CD14-positive monocyte (primary cell): ENCODE data around the gene PRAC1. TPM values are rescaled to one million over a fixed set of nuclear protein-coding genes. Genes with fewer than 3 reads are reported as not detected.

ENCODE experiments used
- DNase-seq, 3 donors: peaks; one replicate each; pipeline ENCODE4 v3.0.0-alpha.2; 2011 to 2022
- H2AFZ ChIP-seq: 2 replicates; pipeline ENCODE4 v1.6.0; 2012; ENCODE audit warnings: mild to moderate bottlenecking, low read depth, low read length, inconsistent platforms; ENCODE audit not compliant: insufficient read depth, poor library complexity, severe bottlenecking
- H3K27ac ChIP-seq, 2 donors: 1 replicate in 1 of 2; 2 replicates in 1 of 2; pipeline ENCODE4 v1.5.1; 2012 to 2013; ENCODE audit warnings: low read length in 2 of 2, control low read depth in 1 of 2, inconsistent platforms in 1 of 2, low read depth in 1 of 2, mild to moderate bottlenecking in 1 of 2
- H3K27me3 ChIP-seq, 2 donors: one replicate each; pipeline versions ENCODE4 v1.6.0 to v1.6.1; 2011 to 2013; ENCODE audit warnings: low read length in 2 of 2; ENCODE audit not compliant: control insufficient read depth in 2 of 2, insufficient read depth in 2 of 2
- H3K36me3 ChIP-seq, 2 donors: replicated peaks in 1 of 2; 1 replicate in 1 of 2; 2 replicates in 1 of 2; pipeline versions ENCODE4 v1.5.1 to v1.6.1; 2012 to 2013; ENCODE audit warnings: low read length in 2 of 2, control low read depth in 1 of 2, inconsistent platforms in 1 of 2, mild to moderate bottlenecking in 1 of 2; ENCODE audit not compliant: insufficient read depth in 2 of 2, control insufficient read depth in 1 of 2
- H3K4me1 ChIP-seq, 2 donors: 1 replicate in 1 of 2; 2 replicates in 1 of 2; pipeline versions ENCODE4 v1.5.1 to v1.6.1; 2012 to 2013; ENCODE audit warnings: low read length in 2 of 2, control low read depth in 1 of 2, inconsistent platforms in 1 of 2, mild to moderate bottlenecking in 1 of 2, moderate library complexity in 1 of 2; ENCODE audit not compliant: insufficient read depth in 2 of 2, control insufficient read depth in 1 of 2
- H3K4me2 ChIP-seq: replicated peaks from 2 replicates; pipeline ENCODE3; 2012; ENCODE audit warnings: low read length, moderate library complexity, mild to moderate bottlenecking; ENCODE audit not compliant: poor library complexity, severe bottlenecking; ENCODE audit errors: extremely low read depth
- H3K4me3 ChIP-seq, 3 experiments: fragments of 200-600 bp in 1 of 3; sonication (generic) in 1 of 3; replicated peaks in 1 of 3; 1 replicate in 2 of 3; 2 replicates in 1 of 3; pipeline ENCODE4 v1.5.1; 2011 to 2013; ENCODE audit warnings: low read length in 3 of 3, mild to moderate bottlenecking in 3 of 3, control low read depth in 2 of 3, low read depth in 2 of 3, inconsistent platforms in 1 of 3, moderate library complexity in 1 of 3
- H3K79me2 ChIP-seq: 2 replicates; pipeline ENCODE4 v1.6.0; 2012; ENCODE audit warnings: mild to moderate bottlenecking, control low read depth, inconsistent platforms, low read length, moderate library complexity; ENCODE audit not compliant: insufficient read depth
- H3K9ac ChIP-seq: 2 replicates; pipeline ENCODE4 v1.6.0; 2017; ENCODE audit warnings: low read length, mild to moderate bottlenecking; ENCODE audit not compliant: insufficient read depth, poor library complexity, severe bottlenecking
- H3K9me3 ChIP-seq, 2 donors: replicated peaks in 1 of 2; 1 replicate in 1 of 2; 2 replicates in 1 of 2; pipeline versions ENCODE4 v1.5.1 to v1.6.1; 2012 to 2013; ENCODE audit warnings: low read length in 2 of 2, control low read depth in 1 of 2; ENCODE audit not compliant: control insufficient read depth in 1 of 2, insufficient read depth in 1 of 2
- H4K20me1 ChIP-seq: 2 replicates; pipeline ENCODE4 v1.6.0; 2012; ENCODE audit warnings: mild to moderate bottlenecking, low read length, control low read depth, moderate library complexity; ENCODE audit not compliant: insufficient read depth
- H3K27ac Mint-ChIP-seq, 7 donors: one replicate each; pipeline ENCODE4 v1.8.0; 2020; ENCODE audit warnings: mild to moderate bottlenecking in 7 of 7, mixed read lengths in 7 of 7, moderate library complexity in 6 of 7, inconsistent platforms in 2 of 7
- H3K27me3 Mint-ChIP-seq, 3 donors: one replicate each; pipeline ENCODE4 v1.8.0; 2021 to 2022; ENCODE audit warnings: low read depth in 3 of 3, mild to moderate bottlenecking in 3 of 3, mixed read lengths in 3 of 3, moderate library complexity in 3 of 3, inconsistent platforms in 1 of 3
- H3K36me3 Mint-ChIP-seq, 2 donors: one replicate each; pipeline ENCODE4 v1.8.0; 2020; ENCODE audit warnings: mixed read lengths in 2 of 2, inconsistent platforms in 1 of 2, mild to moderate bottlenecking in 1 of 2
- H3K4me1 Mint-ChIP-seq: one replicate; pipeline ENCODE4 v1.8.0; 2020; ENCODE audit warnings: mild to moderate bottlenecking, mixed read lengths
- H3K4me3 Mint-ChIP-seq, 2 donors: one replicate each; pipeline ENCODE4 v1.8.0; 2020; ENCODE audit warnings: mild to moderate bottlenecking in 2 of 2, mixed read lengths in 2 of 2, moderate library complexity in 1 of 2
- H3K9me3 Mint-ChIP-seq, 7 donors: one replicate each; pipeline ENCODE4 v1.8.0; 2020 to 2022; ENCODE audit warnings: mixed read lengths in 7 of 7, mild to moderate bottlenecking in 6 of 7, moderate library complexity in 6 of 7, inconsistent platforms in 2 of 7
- CTCF ChIP-seq: fragments of 200-600 bp; IDR thresholded peaks from one replicate; pipeline ENCODE4 v1.8.0; 2022; ENCODE audit warnings: antibody characterized with exemption, mild to moderate bottlenecking
- WGBS: methylation state at CpG from one replicate; pipeline ENCODE4 v1.1.5; 2013; ENCODE audit warnings: missing lambda C conversion rate; ENCODE audit not compliant: insufficient coverage; 5-methylcytosine and 5-hydroxymethylcytosine counted together
- intact Hi-C, 2 donors: fragments of 100-400 bp; cut with micrococcal nuclease; formaldehyde crosslinking; loops; one replicate each; pipeline versions ENCODE4 v1.15.0 to v1.15.1; 2023
- polyA plus RNA-seq, 3 donors: library from polyadenylated mRNA; depleted of rRNA in 1 of 3; unstranded in 2 of 3; stranded (reverse) in 1 of 3; fragments of 300-500 nt in 2 of 3; fragments of >200 nt in 1 of 3; fragmentation: Illumina TruSeq in 2 of 3; gene quantifications; 1 replicate in 2 of 3; 2 replicates in 1 of 3; pipeline ENCODE4 v1.2.3, GENCODE V29; 2012 to 2021

PRAC1 gene
- polyA plus RNA-seq, 3 donors, result not detected

DNA sequence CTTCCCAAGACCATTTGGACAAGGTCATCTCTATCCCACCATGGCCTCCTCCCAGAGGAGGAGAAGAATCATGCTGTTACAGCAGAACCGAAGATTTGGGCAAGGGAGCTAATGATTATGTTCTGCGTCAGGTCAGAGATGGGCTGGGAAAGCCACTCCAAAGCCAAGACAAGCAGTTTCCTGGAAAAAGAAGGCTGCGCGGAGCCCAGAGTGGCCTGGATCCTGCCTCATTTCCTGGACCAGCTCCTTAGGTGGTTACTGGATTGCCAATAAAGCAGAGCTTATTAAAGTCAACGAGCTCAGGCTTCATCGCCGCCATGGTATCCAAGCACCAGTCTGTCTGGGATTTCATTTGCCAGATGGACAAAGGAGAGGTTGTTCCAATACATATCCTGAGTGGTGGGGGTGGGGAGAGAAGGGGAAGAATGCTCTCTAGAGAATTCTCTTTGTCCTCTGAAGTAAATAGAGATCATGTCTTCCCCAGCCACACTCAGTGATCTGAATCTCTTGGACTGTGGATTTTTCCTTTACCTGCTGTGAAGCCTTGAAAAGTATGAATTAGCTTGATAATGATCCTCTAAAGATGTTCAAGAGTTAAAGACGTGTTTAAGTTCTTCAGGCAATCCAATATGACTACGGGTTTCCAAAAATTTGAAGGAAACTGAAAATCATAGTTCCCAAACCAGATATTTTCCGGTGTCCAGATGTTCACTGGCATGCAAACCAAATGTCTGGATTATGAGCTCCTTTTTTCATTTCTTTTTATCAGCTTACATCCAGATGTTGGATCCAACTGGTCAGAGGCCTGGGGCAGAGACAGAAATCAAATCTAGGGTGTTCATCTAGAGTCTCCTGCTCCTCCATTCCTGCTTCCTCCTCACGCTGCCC, 17.7 kb downstream of the PRAC1 start:
- H3K9me3 Mint-ChIP-seq, result peaks cover 0 to 7% (median 0%) of the 10 kb centered on the region in 7 donors
- no peaks in the 10 kb centered on the region for H3K4me1 ChIP-seq
- no peak overlapping the region for H3K4me2 ChIP-seq
- no peaks in the 10 kb centered on the region for H3K79me2 ChIP-seq
- no peak overlapping the region for H3K9ac ChIP-seq
- H3K27me3 ChIP-seq, result peaks cover 33 to 75% of the 10 kb centered on the region in 2 donors
- 89% methylated on average over 9 of the region's 11 CpGs for WGBS
- H2AFZ ChIP-seq, result no peak overlapping the region
- H3K36me3 ChIP-seq, result no peaks in the 10 kb centered on the region
- H3K27me3 Mint-ChIP-seq, result peaks cover 47 to 82% (median 64%) of the 10 kb centered on the region in 3 donors
- no peak overlapping the region for H3K4me3 ChIP-seq
- no peak for DNase-seq
- H3K4me1 Mint-ChIP-seq, result no peaks in the 10 kb centered on the region
- H3K9me3 ChIP-seq, result no peaks in the 10 kb centered on the region
- H3K27ac ChIP-seq, result no peak overlapping the region
- H3K36me3 Mint-ChIP-seq, result no peaks in the 10 kb centered on the region
- no peak overlapping the region for H3K27ac Mint-ChIP-seq
- intact Hi-C loops, result no loop called here
- no peaks in the 10 kb centered on the region for H4K20me1 ChIP-seq
- no peak for TF ChIP-seq CTCF
- peak overlapping the region in 1 of 2 donors; percentile 49 for H3K4me3 Mint-ChIP-seq

DNA sequence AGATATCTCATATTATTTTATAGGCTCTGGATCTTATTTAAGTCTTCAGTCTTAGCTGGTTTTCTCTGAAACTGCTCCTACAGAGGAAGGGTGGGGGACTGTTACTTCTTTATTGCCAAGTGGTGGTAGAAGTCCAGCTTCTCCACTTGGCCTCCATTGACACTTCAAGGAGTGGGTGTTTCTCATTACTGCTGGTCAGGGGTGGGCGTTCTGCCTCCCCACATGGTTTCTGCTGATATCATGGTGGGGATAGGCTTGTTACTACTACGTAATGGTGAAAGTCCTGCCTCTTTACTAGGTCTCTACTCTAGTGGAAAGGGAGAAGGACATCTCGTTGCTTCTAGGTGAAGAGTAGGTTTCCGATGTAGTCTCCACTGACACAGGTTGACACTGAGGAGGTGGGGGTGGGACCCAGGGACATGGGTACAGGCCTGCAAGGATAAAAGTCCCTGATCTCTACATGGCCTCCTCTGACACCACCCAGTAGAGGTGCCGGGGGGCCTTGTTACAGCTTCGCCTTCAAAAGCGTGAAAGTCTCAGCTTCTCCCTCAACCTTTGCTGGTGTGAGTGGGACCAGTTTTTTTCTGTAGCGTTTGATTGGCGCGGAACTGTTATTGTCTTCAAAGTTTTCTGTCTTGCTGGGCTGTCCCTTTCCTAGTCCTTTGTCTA, 20.3 kb downstream of the PRAC1 start:
- no peaks in the 10 kb centered on the region for H4K20me1 ChIP-seq
- H3K4me1 ChIP-seq, result no peaks in the 10 kb centered on the region
- no peak overlapping the region for H3K4me3 ChIP-seq
- no peak for TF ChIP-seq CTCF
- Mint-ChIP-seq H3K4me1 (no peaks in the 10 kb centered on the region), H3K4me3 (no peak overlapping the region), H3K9me3 (peaks cover 0 to 3% (median 0%) of the 10 kb centered on the region in 7 donors), H3K27me3 (peaks cover 46 to 84% (median 59%) of the 10 kb centered on the region in 3 donors), H3K27ac (no peak overlapping the region), H3K36me3 (no peaks in the 10 kb centered on the region)
- DNase-seq, result no peak
- H2AFZ ChIP-seq, result no peak overlapping the region
- no peak overlapping the region for H3K27ac ChIP-seq
- no peaks in the 10 kb centered on the region for H3K79me2 ChIP-seq
- H3K9ac ChIP-seq, result no peak overlapping the region
- intact Hi-C loops, result no loop called here
- no peak overlapping the region for H3K4me2 ChIP-seq
- peaks cover 24 to 64% of the 10 kb centered on the region in 2 donors for H3K27me3 ChIP-seq
- 100% methylated on average over 1 of the region's 10 CpGs for WGBS
- H3K9me3 ChIP-seq, result no peaks in the 10 kb centered on the region
- no peaks in the 10 kb centered on the region for H3K36me3 ChIP-seq
